ENCODE results near the gene PHC2.

PHC2 gene

GRCh38 chr1:33321178-33321577 is 109.7 kb downstream of the PHC2 start:
- H3K9me2 ChIP-seq (ENCODE audit: low read depth, low read length): no peaks in the 10 kb centered on the region
- H3K27ac ChIP-seq (ENCODE audit: low read depth, low read length, poor library complexity, severe bottlenecking): no peak overlapping the region
- H2AFZ ChIP-seq (ENCODE audit: low read length): no peak overlapping the region
- H3K4me3 ChIP-seq (ENCODE audit: low read depth, low read length, poor library complexity, severe bottlenecking): no peak overlapping the region
- no peak overlapping the region for H3K4me2 ChIP-seq (ENCODE audit: low read length)
- H3K9me3 ChIP-seq (ENCODE audit: low read length): no peaks in the 10 kb centered on the region
- peaks cover 16% of the 10 kb centered on the region; the same call in 1 of the 2 replicates for H3K36me3 ChIP-seq (ENCODE audit: insufficient read depth, low read length)
- no peaks in the 10 kb centered on the region for H4K20me1 ChIP-seq (ENCODE audit: insufficient read depth, low read length)
- H3K79me2 ChIP-seq (ENCODE audit: insufficient read depth, low read length): no peaks in the 10 kb centered on the region
- no peak overlapping the region for H3K9ac ChIP-seq (ENCODE audit: low read length)
- no peaks in the 10 kb centered on the region for H3K27me3 ChIP-seq (ENCODE audit: insufficient read depth, low read length)
- no peak for TF ChIP-seq EZH2 (IDR thresholded peaks at IDR 0.05; ENCODE audit: borderline replicate concordance, low read length)
- H3K4me1 ChIP-seq (ENCODE audit: insufficient read depth, low read length, severe bottlenecking): peaks cover 7% of the 10 kb centered on the region
- no peaks in the 10 kb centered on the region for H3F3A ChIP-seq (ENCODE audit: insufficient read depth, low read length)

GRCh38 chr1:33320619-33321165 is 110.2 kb downstream of the PHC2 start, which contains the start of gene A3GALT2:
TSS of gene A3GALT2 (minus strand) at chr1:33321098. CDS start at chr1:33321098, 0 bp downstream.
- no peak within 1 kb of the TSS for H3K9ac ChIP-seq (ENCODE audit: low read length)
- no peaks in the 10 kb centered on the region for H3F3A ChIP-seq (ENCODE audit: insufficient read depth, low read length)
- H3K4me1 ChIP-seq (ENCODE audit: insufficient read depth, low read length, severe bottlenecking): peaks cover 7% of the 10 kb centered on the region
- no peak within 1 kb of the TSS for H3K27ac ChIP-seq (ENCODE audit: low read depth, low read length, poor library complexity, severe bottlenecking)
- H3K27me3 ChIP-seq (ENCODE audit: insufficient read depth, low read length): no peaks in the 10 kb centered on the region
- no peak within 1 kb of the TSS for H3K4me2 ChIP-seq (ENCODE audit: low read length)
- no peaks in the 10 kb centered on the region for H4K20me1 ChIP-seq (ENCODE audit: insufficient read depth, low read length)
- TF ChIP-seq EZH2 (IDR thresholded peaks at IDR 0.05; ENCODE audit: borderline replicate concordance, low read length) (no peak), CTCF (IDR thresholded peaks at IDR 0.05; ENCODE audit: low read length) (no peak)
- peaks cover 14% of the 10 kb centered on the region; the same call in 1 of the 2 replicates for H3K36me3 ChIP-seq (ENCODE audit: insufficient read depth, low read length)
- H3K9me2 ChIP-seq (ENCODE audit: low read depth, low read length): no peaks in the 10 kb centered on the region
- no peaks in the 10 kb centered on the region for H3K79me2 ChIP-seq (ENCODE audit: insufficient read depth, low read length)
- H3K4me3 ChIP-seq (ENCODE audit: low read depth, low read length, poor library complexity, severe bottlenecking): no peak within 1 kb of the TSS
- no peaks in the 10 kb centered on the region for H3K9me3 ChIP-seq (ENCODE audit: low read length)
- H2AFZ ChIP-seq (ENCODE audit: low read length): no peak within 1 kb of the TSS

- no peak overlapping the region for H3K4me3 ChIP-seq (ENCODE audit: low read depth, low read length, poor library complexity, severe bottlenecking)
- no peaks in the 10 kb centered on the region for H4K20me1 ChIP-seq (ENCODE audit: insufficient read depth, low read length)
- no peak overlapping the region for H2AFZ ChIP-seq (ENCODE audit: low read length)
- no peak overlapping the region for H3K4me2 ChIP-seq (ENCODE audit: low read length)
- H3K27me3 ChIP-seq (ENCODE audit: insufficient read depth, low read length): no peaks in the 10 kb centered on the region
- H3K4me1 ChIP-seq (ENCODE audit: insufficient read depth, low read length, severe bottlenecking): peaks cover 7% of the 10 kb centered on the region
- no peaks in the 10 kb centered on the region for H3K9me3 ChIP-seq (ENCODE audit: low read length)
- no peaks in the 10 kb centered on the region for H3K79me2 ChIP-seq (ENCODE audit: insufficient read depth, low read length)
- H3K9ac ChIP-seq (ENCODE audit: low read length): no peak overlapping the region
- H3F3A ChIP-seq (ENCODE audit: insufficient read depth, low read length): no peaks in the 10 kb centered on the region
- no peaks in the 10 kb centered on the region for H3K9me2 ChIP-seq (ENCODE audit: low read depth, low read length)
- H3K27ac ChIP-seq (ENCODE audit: low read depth, low read length, poor library complexity, severe bottlenecking): no peak overlapping the region
- TF ChIP-seq EZH2 (IDR thresholded peaks at IDR 0.05; ENCODE audit: borderline replicate concordance, low read length) (no peak), CTCF (IDR thresholded peaks at IDR 0.05; ENCODE audit: low read length) (no peak)
- peaks cover 8% of the 10 kb centered on the region; the same call in 1 of the 2 replicates for H3K36me3 ChIP-seq (ENCODE audit: insufficient read depth, low read length)
Measured at GRCh38 chr1:33319949-33320618, 110.8 kb downstream of the PHC2 start.
